ENCODE data around the gene RAB30.
"Not testable (repeated sequence)": the region's sequence is repeated elsewhere in the genome, so short reads cannot be mapped to it uniquely, and the experiment has no call there.

The RAB30 gene

GRCh38 chr11:82974135-82974534 is 97.6 kb downstream of the RAB30 start:
- no peak overlapping the region for H2BK12ac ChIP-seq (ENCODE audit: low read length)
- no peak for DNase-seq (ENCODE audit: low spot score)

GRCh38 chr11:82972103-82972502 is 99.6 kb downstream of the RAB30 start:
- no peak overlapping the region for H3K18ac ChIP-seq (ENCODE audit: low read length)
- H3K4me3 ChIP-seq (ENCODE audit: low read length in 2 of 2): no peak overlapping the region
- H3K4me2 ChIP-seq (ENCODE audit: insufficient read depth, low read length, poor library complexity, severe bottlenecking): no peak overlapping the region
- no peak overlapping the region for H2AFZ ChIP-seq (ENCODE audit: low read length)
- no peak overlapping the region for H2BK5ac ChIP-seq (ENCODE audit: low read length)
- no peak overlapping the region for H3K14ac ChIP-seq (ENCODE audit: low read length)
- no peaks in the 10 kb centered on the region for H3K36me3 ChIP-seq (replicated peaks in 1 of 2; ENCODE audit: control insufficient read depth in 2 of 2, insufficient read depth in 2 of 2, low read length in 2 of 2)
- H3K27ac ChIP-seq (replicated peaks; ENCODE audit: low read length): no peak overlapping the region
- no peak overlapping the region for H3K9ac ChIP-seq (ENCODE audit: low read depth, low read length, poor library complexity)
- H3K27me3 ChIP-seq (ENCODE audit: control insufficient read depth in 3 of 3, insufficient read depth in 3 of 3, low read depth in 1 of 3, low read length in 3 of 3): no peaks in the 10 kb centered on the region
- no peak overlapping the region for H2BK15ac ChIP-seq (ENCODE audit: low read length)
- H3K4me1 ChIP-seq (ENCODE audit: control insufficient read depth in 2 of 2, insufficient read depth in 1 of 2, low read depth in 1 of 2, low read length in 2 of 2): no peaks in the 10 kb centered on the region
- no peak overlapping the region for H4K91ac ChIP-seq (ENCODE audit: low read depth, low read length, poor library complexity)
- H2AK5ac ChIP-seq (ENCODE audit: low read depth, low read length): no peak overlapping the region
- WGBS, 2 donors (ENCODE audit: extremely low coverage in 2 of 2, insufficient read length in 2 of 2, insufficient replicate concordance in 1 of 2): no CpG with 5 or more reads among the region's 1 CpG
- H3K9me3 ChIP-seq (replicated peaks in 1 of 2; ENCODE audit: control insufficient read depth in 2 of 2, insufficient read depth in 1 of 2, low read depth in 1 of 2, low read length in 2 of 2): no peaks in the 10 kb centered on the region
- no peak for DNase-seq (ENCODE audit: low spot score)
- no peak overlapping the region for H3K23ac ChIP-seq (ENCODE audit: low read depth, low read length, poor library complexity)
- no peak overlapping the region for H3K4ac ChIP-seq (ENCODE audit: low read length)
- H3K79me1 ChIP-seq (ENCODE audit: low read depth, low read length): no peaks in the 10 kb centered on the region
- H4K8ac ChIP-seq (ENCODE audit: low read depth, low read length): no peak overlapping the region
- H2BK12ac ChIP-seq (ENCODE audit: low read length): no peak overlapping the region
- no peak overlapping the region for H2BK120ac ChIP-seq (ENCODE audit: low read depth, low read length)

More at GRCh38 chr11:82974135-82974534, 97.6 kb downstream of the RAB30 start:
- H4K8ac ChIP-seq (ENCODE audit: low read depth, low read length): no peak overlapping the region
- H3K27ac ChIP-seq (replicated peaks; ENCODE audit: low read length): no peak overlapping the region
- H3K79me1 ChIP-seq (ENCODE audit: low read depth, low read length): no peaks in the 10 kb centered on the region
- H4K91ac ChIP-seq (ENCODE audit: low read depth, low read length, poor library complexity): no peak overlapping the region
- no peak overlapping the region for H2BK120ac ChIP-seq (ENCODE audit: low read depth, low read length)
- no peak overlapping the region for H3K23ac ChIP-seq (ENCODE audit: low read depth, low read length, poor library complexity)
- no peaks in the 10 kb centered on the region for H3K9me3 ChIP-seq (replicated peaks in 1 of 2; ENCODE audit: control insufficient read depth in 2 of 2, insufficient read depth in 1 of 2, low read depth in 1 of 2, low read length in 2 of 2)
- H2AFZ ChIP-seq (ENCODE audit: low read length): no peak overlapping the region
- no peaks in the 10 kb centered on the region for H3K4me1 ChIP-seq (ENCODE audit: control insufficient read depth in 2 of 2, insufficient read depth in 1 of 2, low read depth in 1 of 2, low read length in 2 of 2)
- no peak overlapping the region for H2AK5ac ChIP-seq (ENCODE audit: low read depth, low read length)
- H2BK15ac ChIP-seq (ENCODE audit: low read length): no peak overlapping the region
- no peak overlapping the region for H2BK5ac ChIP-seq (ENCODE audit: low read length)
- no CpG with 5 or more reads among the region's 2 CpGs for WGBS, 2 donors (ENCODE audit: extremely low coverage in 2 of 2, insufficient read length in 2 of 2, insufficient replicate concordance in 1 of 2)
- H3K4me3 ChIP-seq (ENCODE audit: low read length in 2 of 2): no peak overlapping the region
- no peak overlapping the region for H3K9ac ChIP-seq (ENCODE audit: low read depth, low read length, poor library complexity)
- H3K18ac ChIP-seq (ENCODE audit: low read length): no peak overlapping the region
- no peak overlapping the region for H3K14ac ChIP-seq (ENCODE audit: low read length)
- no peak overlapping the region for H3K4me2 ChIP-seq (ENCODE audit: insufficient read depth, low read length, poor library complexity, severe bottlenecking)
- H3K27me3 ChIP-seq (ENCODE audit: control insufficient read depth in 3 of 3, insufficient read depth in 3 of 3, low read depth in 1 of 3, low read length in 3 of 3): no peaks in the 10 kb centered on the region
- H3K36me3 ChIP-seq (replicated peaks in 1 of 2; ENCODE audit: control insufficient read depth in 2 of 2, insufficient read depth in 2 of 2, low read length in 2 of 2): no peaks in the 10 kb centered on the region
- H3K4ac ChIP-seq (ENCODE audit: low read length): no peak overlapping the region

GRCh38 chr11:82971519-82971946 is 100.2 kb downstream of the RAB30 start:
- H2AK5ac ChIP-seq (ENCODE audit: low read depth, low read length); H2AFZ ChIP-seq (ENCODE audit: low read length); H3K9ac ChIP-seq (ENCODE audit: low read depth, low read length, poor library complexity); H3K4me3 ChIP-seq (ENCODE audit: low read length in 2 of 2); H3K18ac ChIP-seq (ENCODE audit: low read length); H3K9me3 ChIP-seq (replicated peaks in 1 of 2; ENCODE audit: control insufficient read depth in 2 of 2, insufficient read depth in 1 of 2, low read depth in 1 of 2, low read length in 2 of 2); H3K27me3 ChIP-seq (ENCODE audit: control insufficient read depth in 3 of 3, insufficient read depth in 3 of 3, low read depth in 1 of 3, low read length in 3 of 3); H3K4ac ChIP-seq (ENCODE audit: low read length); H2BK15ac ChIP-seq (ENCODE audit: low read length); H4K8ac ChIP-seq (ENCODE audit: low read depth, low read length); H2BK120ac ChIP-seq (ENCODE audit: low read depth, low read length); H2BK12ac ChIP-seq (ENCODE audit: low read length); H3K79me1 ChIP-seq (ENCODE audit: low read depth, low read length); H3K27ac ChIP-seq (replicated peaks; ENCODE audit: low read length); H2BK5ac ChIP-seq (ENCODE audit: low read length); H4K91ac ChIP-seq (ENCODE audit: low read depth, low read length, poor library complexity); H3K14ac ChIP-seq (ENCODE audit: low read length); H3K4me1 ChIP-seq (ENCODE audit: control insufficient read depth in 2 of 2, insufficient read depth in 1 of 2, low read depth in 1 of 2, low read length in 2 of 2); H3K23ac ChIP-seq (ENCODE audit: low read depth, low read length, poor library complexity); H3K36me3 ChIP-seq (replicated peaks in 1 of 2; ENCODE audit: control insufficient read depth in 2 of 2, insufficient read depth in 2 of 2, low read length in 2 of 2); DNase-seq (ENCODE audit: low spot score); H3K4me2 ChIP-seq (ENCODE audit: insufficient read depth, low read length, poor library complexity, severe bottlenecking): not testable (repeated sequence)
- WGBS, 2 donors (ENCODE audit: extremely low coverage in 2 of 2, insufficient read length in 2 of 2, insufficient replicate concordance in 1 of 2): no CpG with 5 or more reads among the region's 8 CpGs

DNA sequence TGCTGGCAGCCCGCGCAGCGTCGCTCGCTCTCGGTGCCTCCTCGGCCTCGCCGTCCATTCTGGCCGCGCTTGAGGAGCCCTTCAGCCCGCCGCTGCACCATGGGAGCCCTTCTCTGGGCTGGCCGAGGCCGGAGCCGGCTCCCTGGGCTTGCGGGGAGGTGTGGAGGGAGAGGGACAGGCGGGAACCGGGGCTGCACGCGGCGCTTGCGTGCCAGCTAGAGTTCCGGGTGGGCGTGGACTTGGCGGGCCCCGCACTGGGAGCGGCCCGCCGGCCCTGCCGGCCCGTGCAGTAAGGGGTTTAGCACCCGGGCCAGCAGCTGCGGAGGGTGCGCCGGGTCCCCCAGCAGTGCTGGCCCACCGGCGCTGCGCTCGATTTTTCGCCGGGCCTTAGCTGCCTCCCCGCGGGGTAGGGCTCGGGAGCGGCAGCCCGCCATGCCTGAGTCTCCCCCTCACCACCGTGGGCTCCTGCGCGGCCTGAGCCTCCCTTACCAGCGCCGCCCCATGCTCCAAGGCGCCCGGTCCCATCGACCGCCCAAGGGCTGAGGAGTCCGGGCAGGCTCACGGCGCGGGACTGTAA is 101.1 kb downstream of the RAB30 start:
- H2AFZ ChIP-seq (ENCODE audit: low read length); H3K79me1 ChIP-seq (ENCODE audit: low read depth, low read length); H3K4me1 ChIP-seq (ENCODE audit: control insufficient read depth in 2 of 2, insufficient read depth in 1 of 2, low read depth in 1 of 2, low read length in 2 of 2); H4K8ac ChIP-seq (ENCODE audit: low read depth, low read length); DNase-seq (ENCODE audit: low spot score); H3K27me3 ChIP-seq (ENCODE audit: control insufficient read depth in 3 of 3, insufficient read depth in 3 of 3, low read depth in 1 of 3, low read length in 3 of 3); H2AK5ac ChIP-seq (ENCODE audit: low read depth, low read length); H3K18ac ChIP-seq (ENCODE audit: low read length); H4K91ac ChIP-seq (ENCODE audit: low read depth, low read length, poor library complexity); H3K4ac ChIP-seq (ENCODE audit: low read length); H3K4me2 ChIP-seq (ENCODE audit: insufficient read depth, low read length, poor library complexity, severe bottlenecking); H2BK12ac ChIP-seq (ENCODE audit: low read length); H3K23ac ChIP-seq (ENCODE audit: low read depth, low read length, poor library complexity); H3K27ac ChIP-seq (replicated peaks; ENCODE audit: low read length); H3K36me3 ChIP-seq (replicated peaks in 1 of 2; ENCODE audit: control insufficient read depth in 2 of 2, insufficient read depth in 2 of 2, low read length in 2 of 2); H2BK5ac ChIP-seq (ENCODE audit: low read length); H2BK15ac ChIP-seq (ENCODE audit: low read length); H3K14ac ChIP-seq (ENCODE audit: low read length); H3K9me3 ChIP-seq (replicated peaks in 1 of 2; ENCODE audit: control insufficient read depth in 2 of 2, insufficient read depth in 1 of 2, low read depth in 1 of 2, low read length in 2 of 2); H3K9ac ChIP-seq (ENCODE audit: low read depth, low read length, poor library complexity); H3K4me3 ChIP-seq (ENCODE audit: low read length in 2 of 2); H2BK120ac ChIP-seq (ENCODE audit: low read depth, low read length): not testable (repeated sequence)
- no CpG with 5 or more reads among the region's 60 CpGs for WGBS, 2 donors (ENCODE audit: extremely low coverage in 2 of 2, insufficient read length in 2 of 2, insufficient replicate concordance in 1 of 2)
